HepG2 (cell line): Measurements from ENCODE around the gene NGB. TPM values are rescaled to one million over a fixed set of nuclear protein-coding genes. Genes with fewer than 3 reads are reported as not detected.

ENCODE experiments used
- ARID5B ChIP-seq: IDR thresholded peaks from 2 replicates; pipeline ENCODE4 v1.4.0; 2020; ENCODE audit warnings: mild to moderate bottlenecking, missing genetic modification reagents
- BCL3 ChIP-seq: sonication (generic); formaldehyde crosslinking; IDR thresholded peaks from 2 replicates; pipeline ENCODE4 v1.5.1; 2020; ENCODE audit warnings: mild to moderate bottlenecking, missing genetic modification reagents, moderate library complexity
- CSRNP2 ChIP-seq: sonication (generic); formaldehyde crosslinking; conservative IDR thresholded peaks from 2 replicates; pipeline ENCODE4 v1.8.0; 2022; ENCODE audit warnings: low read depth, missing genetic modification reagents
- FOXM1 ChIP-seq: sonication (generic); formaldehyde crosslinking; IDR thresholded peaks from 2 replicates; pipeline ENCODE4 v1.5.0; 2020; ENCODE audit warnings: missing genetic modification reagents
- HMGXB4 ChIP-seq, 2 experiments: sonication (generic) in 1 of 2; formaldehyde crosslinking in 1 of 2; IDR thresholded peaks; 2 replicates each; pipeline versions ENCODE4 v1.4.0 to v1.6.1; 2018 to 2020; ENCODE audit warnings: missing genetic modification reagents in 2 of 2, borderline replicate concordance in 1 of 2, low read depth in 1 of 2, mild to moderate bottlenecking in 1 of 2, missing biosample characterization in 1 of 2
- HNF4A ChIP-seq: sonication (generic); formaldehyde crosslinking; IDR thresholded peaks from 2 replicates; pipeline ENCODE4 v1.4.0; 2020; ENCODE audit warnings: missing genetic modification reagents
- MED8 ChIP-seq: sonication (generic); formaldehyde crosslinking; IDR thresholded peaks from 2 replicates; pipeline ENCODE4 v1.8.1; 2023; ENCODE audit warnings: mild to moderate bottlenecking, missing genetic modification reagents; ENCODE audit not compliant: insufficient replicate concordance
- PAXIP1 ChIP-seq: sonication (generic); formaldehyde crosslinking; conservative IDR thresholded peaks from 2 replicates; pipeline ENCODE4 v1.4.0; 2020; ENCODE audit warnings: mild to moderate bottlenecking, missing genetic modification reagents, moderate library complexity
- POLR2AphosphoS2 ChIP-seq: IDR thresholded peaks from 2 replicates; pipeline ENCODE4 v1.6.1; 2011; ENCODE audit warnings: low read depth, low read length, improper control_type of control experiment
- RXRA ChIP-seq: sonication (generic); formaldehyde crosslinking; IDR thresholded peaks from 2 replicates; pipeline ENCODE4 v1.5.1; 2020; ENCODE audit warnings: missing genetic modification reagents
- RXRB ChIP-seq: IDR thresholded peaks from 2 replicates; pipeline ENCODE4 v1.6.1; 2016; ENCODE audit warnings: borderline replicate concordance, missing genetic modification reagents, missing compliant biosample characterization
- SALL1 ChIP-seq: sonication (generic); formaldehyde crosslinking; IDR thresholded peaks from 2 replicates; pipeline ENCODE4 v1.8.0; 2022; ENCODE audit warnings: mild to moderate bottlenecking, missing genetic modification reagents
- THRA ChIP-seq: sonication (generic); formaldehyde crosslinking; IDR thresholded peaks from 2 replicates; pipeline ENCODE4 v1.4.0; 2020; ENCODE audit warnings: missing genetic modification reagents, borderline replicate concordance
- polyA plus RNA-seq, 8 experiments: library from polyadenylated mRNA; depleted of rRNA in 3 of 8; stranded (reverse) in 7 of 8; unstranded in 1 of 8; fragments of >200 nt; fragmentation: Illumina TruSeq in 4 of 8; extraction: Trizol in 4 of 8; gene quantifications; 2 replicates each; pipeline versions ENCODE4 v1.2.1 to v1.2.3, GENCODE V29; 2011 to 2016; ENCODE audit warnings: low read depth in 4 of 8, missing spikeins in 1 of 8, mixed read lengths in 1 of 8; ENCODE audit not compliant: insufficient read depth in 1 of 8
- total RNA-seq, 5 experiments: library from RNA; depleted of rRNA; stranded (reverse); fragments of >200 nt; fragmentation: Illumina TruSeq; extraction: Trizol; gene quantifications; 2 replicates each; pipeline ENCODE4 v1.2.3, GENCODE V29; 2016; ENCODE audit warnings: low read depth in 1 of 5

NGB gene
- total and polyA plus RNA-seq, 2 of the 13 experiments (the other 11 are each of a cell fraction or from before 2014, with no cell fraction given) = 0.04 TPM; not detected in 1

- TF ChIP-seq HNF4A (peak; percentile 22; the same call in 1 of the 2 replicates), PAXIP1 (peak; percentile 57), RXRA (no peak; the same call in 1 of the 2 replicates), ARID5B (CRISPR knock-in tag) (0 out of 2 replicates have a peak, but pooled peaks have one; percentile 7), FOXM1 (CRISPR knock-in tag) (no peak), SALL1 (CRISPR knock-in tag) (0 out of 2 replicates have a peak, but pooled peaks have one; percentile 23), THRA (peak; percentile 59; the same call in 1 of the 2 replicates), BCL3 (0 out of 2 replicates have a peak, but pooled peaks have one; percentile 27), HMGXB4 (CRISPR knock-in tag; IDR thresholded peaks at IDR 0.05; ENCODE audit: borderline replicate concordance in 1 of 2, low read depth in 1 of 2) (no peak), MED8 (no peak), POLR2AphosphoS2 (no peak), CSRNP2 (CRISPR knock-in tag) (no peak), RXRB (CRISPR knock-in tag) (peak; percentile 56; the same call in 1 of the 2 replicates)
These were observed 36.0 kb upstream of the NGB start (continued) for GRCh38 chr14:77306851-77307496.
